HepG2 (cell line): ENCODE measurements around the gene CSNK1G3. TPM values are rescaled to one million over a fixed set of nuclear protein-coding genes. Genes with fewer than 3 reads are reported as not detected.

Experiments used
- ATAC-seq: fragments of 200-7000 bp; cut with Tn5 transposase; 3 replicates; pipeline ENCODE4 v1.9.1; 2020; ENCODE audit warnings: mild to moderate bottlenecking, moderate library complexity
- BruUV-seq: library from RNA; stranded (reverse); fragments of 400-500 nt; replicated peaks from 2 replicates; lab custom pipeline; 2021; lab: Mats Ljungman, UMichigan
- CTCF ChIA-PET: fragments of 300-600 bp; formaldehyde crosslinking; extraction: SDS; loops from one replicate; lab custom pipeline; 2021; ENCODE audit warnings: low total read pairs, inconsistent platforms, low intra/inter-chr PET ratio; lab: Yijun Ruan, JAX
- POLR2A ChIA-PET: fragments of 350-600 bp; sonication (Branson Sonifier 250); formaldehyde crosslinking; loops from one replicate; lab custom pipeline; 2020; ENCODE audit warnings: antibody characterized with exemption, inconsistent platforms; lab: Yijun Ruan, JAX
- DNase-seq: peaks from one replicate; pipeline ENCODE4 v3.0.0-alpha.2; 2015; ENCODE audit warnings: low spot score
- FAIRE-seq: peaks from 3 replicates; lab custom pipeline; 2011; peaks lifted over from hg19 to GRCh38; lab: Jason Lieb, UNC
- H2AFZ ChIP-seq: one replicate; pipeline ENCODE4 v1.6.1; 2011; ENCODE audit warnings: low read length, inconsistent platforms
- H3K27ac ChIP-seq: fragments of 300-600 bp; 3 replicates; pipeline ENCODE4 v1.8.0; 2011; ENCODE audit warnings: mixed run types, mild to moderate bottlenecking, mixed read lengths, low read length, inconsistent platforms; ENCODE audit not compliant: insufficient read depth; ENCODE audit errors: extremely low read length
- H3K27me3 ChIP-seq, 2 experiments: fragments of 200-600 bp in 1 of 2; 2 replicates in 1 of 2; 3 replicates in 1 of 2; pipeline versions ENCODE4 v1.6.0 to v1.8.0; 2011; ENCODE audit warnings: low read length in 2 of 2, mild to moderate bottlenecking in 2 of 2, moderate library complexity in 2 of 2, inconsistent platforms in 1 of 2; ENCODE audit not compliant: insufficient read depth in 2 of 2, control insufficient read depth in 1 of 2
- H3K36me3 ChIP-seq, 2 experiments: fragments of 200-600 bp in 1 of 2; replicated peaks in 1 of 2; 2 replicates in 1 of 2; 3 replicates in 1 of 2; pipeline versions ENCODE4 v1.5.1 to v1.8.0; 2011; ENCODE audit warnings: low read length in 2 of 2, inconsistent platforms in 1 of 2; ENCODE audit not compliant: insufficient read depth in 2 of 2, control insufficient read depth in 1 of 2
- H3K4me1 ChIP-seq: 2 replicates; pipeline ENCODE4 v1.5.1; 2012; ENCODE audit warnings: low read length, inconsistent platforms; ENCODE audit not compliant: insufficient read depth
- H3K4me2 ChIP-seq: 2 replicates; pipeline ENCODE4 v1.6.0; 2011; ENCODE audit warnings: low read depth, low read length, inconsistent platforms
- H3K4me3 ChIP-seq, 3 experiments: fragments of 200-600 bp in 1 of 3; sonication (generic), shearing (Covaris generic) in 1 of 3; replicated peaks in 1 of 3; 2 replicates each; pipeline ENCODE4 v1.5.1; 2011 to 2016; ENCODE audit warnings: low read length in 3 of 3, inconsistent platforms in 2 of 3, low read depth in 2 of 3, mild to moderate bottlenecking in 2 of 3, control low read depth in 1 of 3, mixed read lengths in 1 of 3; ENCODE audit not compliant: insufficient read depth in 1 of 3
- H3K79me2 ChIP-seq: one replicate; pipeline ENCODE4 v1.6.1; 2011; ENCODE audit warnings: low read length, inconsistent platforms; ENCODE audit not compliant: insufficient read depth
- H3K9ac ChIP-seq: 2 replicates; pipeline ENCODE4 v1.6.0; 2011; ENCODE audit warnings: mild to moderate bottlenecking, low read depth, low read length, inconsistent platforms; ENCODE audit not compliant: insufficient read depth
- H3K9me3 ChIP-seq: 2 replicates; pipeline ENCODE4 v1.5.1; 2012; ENCODE audit warnings: mild to moderate bottlenecking, low read length
- H4K20me1 ChIP-seq: 2 replicates; pipeline ENCODE4 v1.6.0; 2011; ENCODE audit warnings: inconsistent platforms, mild to moderate bottlenecking, low read length, moderate library complexity; ENCODE audit not compliant: insufficient read depth
- ASH2L ChIP-seq: fragments of 300-600, 200-600 bp; sonication (generic); IDR thresholded peaks from 2 replicates; pipeline ENCODE4 v1.7.0; 2017; ENCODE audit warnings: low read depth, mild to moderate bottlenecking, moderate library complexity, mixed read lengths, low read length; ENCODE audit not compliant: insufficient read length
- HINFP ChIP-seq: sonication (generic); formaldehyde crosslinking; IDR thresholded peaks from 2 replicates; pipeline ENCODE4 v1.4.0; 2020; ENCODE audit warnings: low read depth, mild to moderate bottlenecking, missing genetic modification reagents
- HOXA5 ChIP-seq: sonication (generic); formaldehyde crosslinking; IDR thresholded peaks from 2 replicates; pipeline ENCODE4 v1.4.0; 2020; ENCODE audit warnings: missing genetic modification reagents
- KDM4B ChIP-seq: sonication (generic); formaldehyde crosslinking; IDR thresholded peaks from 2 replicates; pipeline ENCODE4 v1.4.0; 2020; ENCODE audit warnings: missing genetic modification reagents
- KMT2A ChIP-seq: sonication (generic); formaldehyde crosslinking; IDR thresholded peaks from 2 replicates; pipeline ENCODE4 v1.4.0; 2020; ENCODE audit warnings: missing genetic modification reagents
- NBN ChIP-seq: fragments of 450-650 bp; conservative IDR thresholded peaks from 2 replicates; pipeline ENCODE4 v1.6.1; 2017
- NFYB ChIP-seq: sonication (generic); formaldehyde crosslinking; IDR thresholded peaks from 2 replicates; pipeline ENCODE4 v1.4.0; 2020; ENCODE audit warnings: missing genetic modification reagents
- PAWR ChIP-seq: sonication (generic); formaldehyde crosslinking; IDR thresholded peaks from 2 replicates; pipeline ENCODE4 v1.4.0; 2020; ENCODE audit warnings: missing genetic modification reagents, mild to moderate bottlenecking, borderline replicate concordance
- SIX4 ChIP-seq: sonication (generic); formaldehyde crosslinking; IDR thresholded peaks from 2 replicates; pipeline ENCODE4 v1.4.0; 2020; ENCODE audit warnings: missing genetic modification reagents
- SOX5 ChIP-seq: IDR thresholded peaks from 2 replicates; pipeline ENCODE4 v1.6.1; 2016; ENCODE audit warnings: borderline replicate concordance
- TRIM24 ChIP-seq: sonication (generic); formaldehyde crosslinking; IDR thresholded peaks from 2 replicates; pipeline ENCODE4 v1.8.0; 2022; ENCODE audit warnings: mild to moderate bottlenecking, missing genetic modification reagents
- ZBTB14 ChIP-seq: sonication (generic); formaldehyde crosslinking; IDR thresholded peaks from 2 replicates; pipeline ENCODE4 v1.4.0; 2020; ENCODE audit warnings: missing genetic modification reagents
- ZC3H4 ChIP-seq: sonication (generic); formaldehyde crosslinking; IDR thresholded peaks from 2 replicates; pipeline ENCODE4 v1.4.0; 2020; ENCODE audit warnings: missing genetic modification reagents, borderline replicate concordance
- ZNF275 ChIP-seq: sonication (generic); formaldehyde crosslinking; IDR thresholded peaks from 2 replicates; pipeline ENCODE4 v1.8.0; 2022; ENCODE audit warnings: missing genetic modification reagents, mild to moderate bottlenecking, inconsistent platforms, borderline replicate concordance
- ZNF547 ChIP-seq: sonication (generic); formaldehyde crosslinking; IDR thresholded peaks from 2 replicates; pipeline ENCODE4 v1.5.1; 2020; ENCODE audit warnings: mild to moderate bottlenecking, missing genetic modification reagents
- ZNF556 ChIP-seq: sonication (generic); formaldehyde crosslinking; IDR thresholded peaks from 2 replicates; pipeline ENCODE4 v1.4.0; 2020; ENCODE audit warnings: mild to moderate bottlenecking, missing genetic modification reagents, borderline replicate concordance
- ZNF703 ChIP-seq: sonication (generic); formaldehyde crosslinking; IDR thresholded peaks from 2 replicates; pipeline ENCODE4 v1.5.1; 2020; ENCODE audit warnings: missing genetic modification reagents, mild to moderate bottlenecking, moderate library complexity, borderline replicate concordance
- ZNF776 ChIP-seq: sonication (generic); formaldehyde crosslinking; IDR thresholded peaks from 2 replicates; pipeline ENCODE4 v1.4.0; 2020; ENCODE audit warnings: mild to moderate bottlenecking, missing genetic modification reagents
- ZNF891 ChIP-seq: sonication (generic); formaldehyde crosslinking; IDR thresholded peaks from 2 replicates; pipeline ENCODE4 v1.5.0; 2020; ENCODE audit warnings: mild to moderate bottlenecking, missing genetic modification reagents
- WGBS: methylation state at CpG from one replicate; pipeline ENCODE4 v1.1.6; 2017; ENCODE audit warnings: low lambda C conversion rate; 5-methylcytosine and 5-hydroxymethylcytosine counted together
- in situ Hi-C: cut with HindIII; loops from 2 replicates; pipeline ENCODE4 v1.10.0; 2017; ENCODE audit warnings: low pct_unique_long_range_greater_than_20kb; ENCODE audit not compliant: extremely low pct_ligation_motif_present
- intact Hi-C: fragments of 100-400 bp; cut with micrococcal nuclease; formaldehyde crosslinking; loops from one replicate; pipeline ENCODE4 v1.10.0; 2022; ENCODE audit not compliant: unreplicated experiment
- polyA plus RNA-seq, 8 experiments: library from polyadenylated mRNA; depleted of rRNA in 3 of 8; stranded (reverse) in 7 of 8; unstranded in 1 of 8; fragments of >200 nt; fragmentation: Illumina TruSeq in 4 of 8; extraction: Trizol in 4 of 8; gene quantifications; 2 replicates each; pipeline versions ENCODE4 v1.2.1 to v1.2.3, GENCODE V29; 2011 to 2016; ENCODE audit warnings: low read depth in 4 of 8, missing spikeins in 1 of 8, mixed read lengths in 1 of 8; ENCODE audit not compliant: insufficient read depth in 1 of 8
- total RNA-seq, 5 experiments: library from RNA; depleted of rRNA; stranded (reverse); fragments of >200 nt; fragmentation: Illumina TruSeq; extraction: Trizol; gene quantifications; 2 replicates each; pipeline ENCODE4 v1.2.3, GENCODE V29; 2016; ENCODE audit warnings: low read depth in 1 of 5

CSNK1G3 gene
- total and polyA plus RNA-seq, 2 of the 13 experiments (the other 11 are each of a cell fraction or from before 2014, with no cell fraction given), result 11.3 to 31.5 TPM

- TF ChIP-seq ZBTB14 (CRISPR knock-in tag) (no peak), NFYB (CRISPR knock-in tag) (no peak), ZNF547 (no peak), NBN (no peak), ASH2L (no peak), HOXA5 (CRISPR knock-in tag) (no peak), KDM4B (no peak), PAWR (CRISPR knock-in tag) (no peak), SOX5 (CRISPR knock-in tag) (no peak), ZNF275 (no peak), KMT2A (CRISPR knock-in tag) (no peak), ZC3H4 (CRISPR knock-in tag) (no peak)
Observed at GRCh38 chr5:123485275-123485674, 26.7 kb upstream of the CSNK1G3 start (continued).

- intact Hi-C loops (no loop called here), in situ Hi-C loops (no loop called here)
- TF ChIP-seq ZNF556 (CRISPR knock-in tag) (no peak), ZNF776 (CRISPR knock-in tag) (no peak), KDM4B (no peak), SIX4 (no peak), HINFP (CRISPR knock-in tag) (no peak), TRIM24 (CRISPR knock-in tag) (no peak), ZNF891 (CRISPR knock-in tag) (no peak), ZNF703 (CRISPR knock-in tag) (no peak)
- WGBS, result 3% methylated on average over 7 of the region's 7 CpGs
- ChIA-PET POLR2A (interaction anchor here (1.3 kb wide), 1 partner anchor 25 kb away, joined by 3 read pairs; the partner anchor contains the start of gene CSNK1G3), CTCF (no interaction called here)
- no peak for ATAC-seq
- no peak for DNase-seq
- no peak for FAIRE-seq
- no peak overlapping the region for H3K4me3 ChIP-seq
- no peaks in the 10 kb centered on the region for H4K20me1 ChIP-seq
- H3K27ac ChIP-seq, result no peak overlapping the region
- H3K79me2 ChIP-seq, result no peaks in the 10 kb centered on the region
- no peaks in the 10 kb centered on the region for H3K27me3 ChIP-seq
- no peaks in the 10 kb centered on the region for H3K4me1 ChIP-seq
- no peaks in the 10 kb centered on the region for H3K9me3 ChIP-seq
- H3K4me2 ChIP-seq, result no peak overlapping the region
- H3K36me3 ChIP-seq, result no peaks in the 10 kb centered on the region
- no peak overlapping the region for H2AFZ ChIP-seq
- BruUV-seq, result no TSS peak
- no peak overlapping the region for H3K9ac ChIP-seq
Observed at GRCh38 chr5:123486951-123487655, 24.9 kb upstream of the CSNK1G3 start.
